Gastrocnemius medialis (tissue), 4 donors: ENCODE data around the gene TEX52.

Source experiments
- POLR2A ChIP-seq, 2 donors: fragments of 450-650 bp; IDR thresholded peaks; one replicate each; pipeline ENCODE4 v1.6.1; 2017; ENCODE audit warnings: antibody characterized with exemption in 2 of 2, mild to moderate bottlenecking in 2 of 2, moderate library complexity in 2 of 2
- TF ChIP-seq, protein P1 (sequence below), 5 experiments: fragments of 450-650 bp in 3 of 5; fragments of 200-600 bp in 2 of 5; sonication (generic) in 2 of 5; IDR thresholded peaks in 4 of 5; conservative IDR thresholded peaks in 1 of 5; 1 replicate in 4 of 5; 2 replicates in 1 of 5; pipeline ENCODE4 v1.5.1; 2016 to 2019; ENCODE audit warnings: antibody characterized with exemption in 5 of 5, mild to moderate bottlenecking in 3 of 5, moderate library complexity in 3 of 5

DNA sequence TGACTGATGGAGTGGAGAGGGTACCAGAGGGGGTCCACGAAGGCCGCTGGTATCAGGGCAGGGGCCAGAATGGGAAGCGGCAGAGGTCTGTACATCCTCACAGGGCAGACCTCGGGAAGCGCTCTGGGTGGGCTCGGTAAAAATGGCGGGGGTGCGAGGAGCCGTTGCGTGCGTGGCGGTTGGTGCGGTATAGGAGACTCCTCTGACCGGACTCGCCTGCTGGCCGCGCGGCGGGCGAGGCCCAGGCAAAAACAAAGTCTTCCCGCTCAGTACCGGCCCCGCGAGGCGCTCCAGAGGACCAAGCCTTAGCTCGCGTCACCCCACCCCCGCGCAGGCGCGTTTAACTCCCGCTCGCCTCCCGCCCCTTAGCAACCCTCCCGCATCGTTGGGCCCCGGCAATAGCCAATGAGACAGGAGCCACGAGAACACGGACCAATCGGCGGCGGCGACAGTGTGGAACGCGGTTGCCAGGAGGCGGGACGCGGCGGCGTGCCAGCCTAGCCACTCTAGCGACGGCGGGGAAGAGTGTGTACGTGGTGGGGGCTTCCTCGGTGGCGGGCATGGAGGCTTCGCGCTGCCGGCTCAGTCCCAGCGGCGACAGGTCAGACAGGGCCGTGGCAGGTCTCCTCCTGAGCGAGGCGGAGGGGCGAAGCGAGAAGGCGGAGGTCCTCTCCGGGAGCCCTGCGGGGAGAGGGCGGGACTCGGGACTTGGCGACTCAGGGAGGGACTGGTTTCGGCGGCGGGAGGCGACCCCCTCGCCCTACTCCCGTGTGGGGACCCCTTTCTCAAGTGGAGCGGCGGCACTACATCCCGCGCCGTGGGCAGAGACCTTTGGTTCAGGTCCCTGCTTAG, 33.8 kb upstream of the TEX52 start, which contains the start of gene TULP3:
- TF ChIP-seq, protein P1, sequence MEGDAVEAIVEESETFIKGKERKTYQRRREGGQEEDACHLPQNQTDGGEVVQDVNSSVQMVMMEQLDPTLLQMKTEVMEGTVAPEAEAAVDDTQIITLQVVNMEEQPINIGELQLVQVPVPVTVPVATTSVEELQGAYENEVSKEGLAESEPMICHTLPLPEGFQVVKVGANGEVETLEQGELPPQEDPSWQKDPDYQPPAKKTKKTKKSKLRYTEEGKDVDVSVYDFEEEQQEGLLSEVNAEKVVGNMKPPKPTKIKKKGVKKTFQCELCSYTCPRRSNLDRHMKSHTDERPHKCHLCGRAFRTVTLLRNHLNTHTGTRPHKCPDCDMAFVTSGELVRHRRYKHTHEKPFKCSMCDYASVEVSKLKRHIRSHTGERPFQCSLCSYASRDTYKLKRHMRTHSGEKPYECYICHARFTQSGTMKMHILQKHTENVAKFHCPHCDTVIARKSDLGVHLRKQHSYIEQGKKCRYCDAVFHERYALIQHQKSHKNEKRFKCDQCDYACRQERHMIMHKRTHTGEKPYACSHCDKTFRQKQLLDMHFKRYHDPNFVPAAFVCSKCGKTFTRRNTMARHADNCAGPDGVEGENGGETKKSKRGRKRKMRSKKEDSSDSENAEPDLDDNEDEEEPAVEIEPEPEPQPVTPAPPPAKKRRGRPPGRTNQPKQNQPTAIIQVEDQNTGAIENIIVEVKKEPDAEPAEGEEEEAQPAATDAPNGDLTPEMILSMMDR (IDR thresholded peaks at IDR 0.05 in 4 of 5, conservative IDR thresholded peaks at IDR 0.05 in 1 of 5): peak in 1 of 5 experiments; percentile 24
- peak; percentile 91 to 96 for TF ChIP-seq POLR2A (IDR thresholded peaks at IDR 0.05)
